Effector memory CD4-positive, alpha-beta T cell (primary cell): ENCODE measurements around the gene RELA.
"Not testable (repeated sequence)": the region's sequence is repeated elsewhere in the genome, so short reads cannot be mapped to it uniquely, and the experiment has no call there.

Source experiments
- DNase-seq, 3 donors: peaks; one replicate each; pipeline ENCODE4 v3.0.0-alpha.2; 2020
- H3K27ac ChIP-seq: 2 replicates; pipeline ENCODE4 v1.7.0; 2013; ENCODE audit warnings: mild to moderate bottlenecking, low read length, moderate library complexity; ENCODE audit not compliant: insufficient read depth, poor library complexity, severe bottlenecking
- H3K27me3 ChIP-seq: replicated peaks from 2 replicates; pipeline ENCODE4 v1.7.0; 2013; ENCODE audit warnings: mild to moderate bottlenecking, low read length; ENCODE audit not compliant: insufficient read depth, control insufficient read depth, poor library complexity, severe bottlenecking
- H3K36me3 ChIP-seq: 2 replicates; pipeline ENCODE4 v1.7.0; 2013; ENCODE audit warnings: mild to moderate bottlenecking, low read length, moderate library complexity; ENCODE audit not compliant: control insufficient read depth, insufficient read depth
- H3K4me1 ChIP-seq: 2 replicates; pipeline ENCODE4 v1.7.0; 2013; ENCODE audit warnings: low read length, mild to moderate bottlenecking; ENCODE audit not compliant: control insufficient read depth, insufficient read depth, poor library complexity, severe bottlenecking
- H3K4me3 ChIP-seq: 2 replicates; pipeline ENCODE4 v1.7.0; 2013; ENCODE audit warnings: low read length, low read depth, mild to moderate bottlenecking; ENCODE audit not compliant: insufficient read depth, poor library complexity, severe bottlenecking
- H3K9me3 ChIP-seq: 2 replicates; pipeline ENCODE4 v1.7.0; 2013; ENCODE audit warnings: mild to moderate bottlenecking, low read length, moderate library complexity; ENCODE audit not compliant: control insufficient read depth

RELA gene

DNA sequence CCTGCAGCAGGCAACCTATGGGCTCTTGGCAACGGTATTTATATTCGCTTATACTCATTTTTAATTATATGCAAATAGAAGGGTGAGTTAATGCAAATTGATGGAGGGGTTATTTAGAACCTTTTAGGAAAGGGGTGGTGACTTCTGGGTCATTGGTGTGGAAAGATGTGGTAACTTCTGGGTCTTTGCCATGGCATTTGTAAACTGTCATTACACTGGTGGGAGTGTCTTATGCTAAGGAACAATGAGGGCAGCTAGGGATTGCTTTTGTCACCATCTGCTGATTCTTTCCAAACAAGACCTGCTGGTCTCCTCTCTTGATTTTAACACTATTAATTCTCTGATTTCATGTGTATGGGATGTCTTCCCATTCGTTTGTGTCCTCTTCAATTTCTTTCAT is 37.7 kb upstream of the RELA start:
- Histone ChIP-seq H3K27ac (no peak overlapping the region), H3K4me3 (no peak overlapping the region), H3K36me3 (no peaks in the 10 kb centered on the region), H3K9me3 (no peaks in the 10 kb centered on the region), H3K4me1 (no peaks in the 10 kb centered on the region), H3K27me3 (no peaks in the 10 kb centered on the region)
- DNase-seq, result no peak

DNA sequence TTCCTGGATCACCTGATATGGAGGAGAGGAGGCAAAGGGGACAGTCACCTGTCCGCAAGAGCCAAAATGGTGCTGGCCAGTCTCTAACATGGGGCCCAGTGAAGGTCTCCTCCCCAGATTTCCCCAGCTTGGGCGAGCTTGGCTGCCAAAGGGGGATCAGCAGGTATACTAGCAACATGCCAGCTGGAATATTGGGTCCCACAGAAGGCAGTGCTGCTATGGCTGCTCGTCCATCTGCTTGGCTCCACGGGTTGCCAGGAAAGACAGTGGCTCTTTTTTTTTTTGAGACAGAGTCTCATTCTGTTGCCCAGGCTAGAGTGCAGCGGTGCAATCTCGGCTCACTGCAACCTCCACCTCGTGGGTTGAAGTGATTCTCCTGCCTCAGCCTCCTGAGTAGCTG is 36.6 kb upstream of the RELA start:
- no peak for DNase-seq

GRCh38 chr11:65698205-65698604 is 35.5 kb upstream of the RELA start:
- no peak overlapping the region for H3K4me3 ChIP-seq
- DNase-seq, result no peak
- no peaks in the 10 kb centered on the region for H3K27me3 ChIP-seq
- H3K27ac ChIP-seq, result no peak overlapping the region
- no peaks in the 10 kb centered on the region for H3K4me1 ChIP-seq
- H3K36me3 ChIP-seq, result no peaks in the 10 kb centered on the region
- no peaks in the 10 kb centered on the region for H3K9me3 ChIP-seq

More for the DNA sequence above, 36.6 kb upstream of the RELA start:
- H3K4me1 ChIP-seq, result no peaks in the 10 kb centered on the region
- H3K27me3 ChIP-seq, result no peaks in the 10 kb centered on the region
- H3K9me3 ChIP-seq, result no peaks in the 10 kb centered on the region
- no peaks in the 10 kb centered on the region for H3K36me3 ChIP-seq
- H3K4me3 ChIP-seq, result no peak overlapping the region
- no peak overlapping the region for H3K27ac ChIP-seq

DNA sequence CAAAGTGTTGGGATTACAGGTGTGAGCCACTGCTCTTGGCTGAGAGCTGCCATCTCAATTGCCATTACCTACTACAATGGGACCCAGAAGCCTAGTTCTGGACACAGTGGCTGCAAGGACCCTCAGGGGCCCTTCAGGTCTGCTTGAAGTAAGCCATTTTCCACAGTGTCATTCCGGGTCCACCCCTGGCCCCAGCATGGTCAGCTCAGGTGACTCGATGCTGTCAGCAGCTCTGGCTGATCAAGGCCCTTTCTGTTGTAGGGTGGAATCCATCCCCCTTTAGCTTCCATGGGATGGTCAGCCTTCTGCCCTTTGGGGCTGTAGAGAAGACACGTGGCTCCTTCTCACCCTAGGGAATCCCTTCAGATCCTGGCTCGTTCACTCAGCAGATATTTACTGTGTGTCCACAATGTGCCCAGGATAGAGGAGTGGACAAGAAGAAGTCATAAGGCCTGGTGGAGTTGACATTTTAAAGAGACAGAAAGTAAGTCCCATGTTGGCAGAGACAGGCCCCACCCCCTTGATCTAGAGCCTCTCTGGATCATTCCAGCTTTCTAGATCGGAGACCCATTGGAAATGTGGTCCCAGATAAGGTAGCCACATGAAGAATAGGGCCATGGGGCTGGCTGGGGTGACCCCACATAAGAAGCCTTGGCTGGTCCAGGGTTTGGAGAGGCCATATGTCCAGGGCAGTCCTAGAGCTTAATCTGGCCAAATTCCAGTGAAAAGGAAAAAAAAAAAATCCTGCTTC is 34.3 kb upstream of the RELA start:
- no peak for DNase-seq
- H3K27ac ChIP-seq, result no peak overlapping the region
- H3K36me3 ChIP-seq, result no peaks in the 10 kb centered on the region
- no peaks in the 10 kb centered on the region for H3K27me3 ChIP-seq
- H3K9me3 ChIP-seq, result no peaks in the 10 kb centered on the region
- H3K4me1 ChIP-seq, result no peaks in the 10 kb centered on the region
- no peak overlapping the region for H3K4me3 ChIP-seq

GRCh38 chr11:65695459-65696241 is 32.9 kb upstream of the RELA start:
- Histone ChIP-seq H3K4me1 (no peaks in the 10 kb centered on the region), H3K27ac (no peak overlapping the region), H3K4me3 (no peak overlapping the region), H3K9me3 (no peaks in the 10 kb centered on the region), H3K27me3 (no peaks in the 10 kb centered on the region), H3K36me3 (no peaks in the 10 kb centered on the region)
- DNase-seq, result no peak

DNA sequence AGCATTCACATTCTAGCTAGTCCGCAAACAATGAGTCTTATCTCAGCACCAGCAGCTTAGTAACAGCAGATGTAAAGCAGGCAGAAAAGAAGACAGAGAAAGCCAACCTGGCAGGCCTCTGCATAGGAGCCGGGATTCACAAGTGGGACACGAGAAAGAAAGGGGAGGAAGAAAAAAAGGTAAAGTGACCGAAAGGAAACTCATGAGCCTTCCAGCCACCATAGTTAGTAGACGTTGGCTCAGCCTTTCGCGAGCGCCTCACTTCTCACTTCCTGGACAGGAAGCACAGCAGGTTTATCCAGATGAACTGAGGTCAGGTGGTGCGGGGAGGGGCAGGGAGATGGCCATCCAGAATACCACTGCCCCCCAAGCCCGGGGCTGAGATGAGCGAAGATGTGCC is 29.7 kb upstream of the RELA start:
- Histone ChIP-seq H3K4me1 (no peaks in the 10 kb centered on the region), H3K27me3 (no peaks in the 10 kb centered on the region), H3K9me3 (no peaks in the 10 kb centered on the region), H3K36me3 (no peaks in the 10 kb centered on the region), H3K27ac (no peak overlapping the region), H3K4me3 (no peak overlapping the region)
- no peak for DNase-seq

GRCh38 chr11:65691847-65692246 is 29.1 kb upstream of the RELA start:
- H3K36me3 ChIP-seq, DNase-seq, H3K27ac ChIP-seq, H3K4me3 ChIP-seq, H3K4me1 ChIP-seq, H3K9me3 ChIP-seq, H3K27me3 ChIP-seq: not testable (repeated sequence)

DNA sequence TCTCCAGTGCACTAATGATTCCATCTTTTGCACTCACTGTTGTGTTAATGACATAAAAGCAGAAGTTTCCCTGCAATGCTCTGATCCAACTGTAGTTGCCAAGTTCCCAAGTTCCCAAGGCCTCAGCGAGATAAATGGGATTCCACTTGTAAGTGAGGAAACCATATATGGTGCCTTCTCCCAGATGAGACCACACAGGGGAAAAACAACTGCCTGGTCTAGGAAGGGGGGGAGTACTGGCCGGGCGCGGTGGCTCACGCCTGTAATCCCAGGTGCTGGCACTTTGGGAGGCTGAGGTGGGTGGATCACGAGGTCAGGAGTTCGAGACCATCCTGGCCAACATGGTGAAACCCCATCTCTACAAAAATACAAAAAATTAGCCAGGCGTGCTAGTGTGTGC is 23.3 kb upstream of the RELA start:
- H3K27me3 ChIP-seq, result no peaks in the 10 kb centered on the region
- no peak overlapping the region for H3K4me3 ChIP-seq
- DNase-seq, result no peak
- H3K27ac ChIP-seq, result no peak overlapping the region
- H3K36me3 ChIP-seq, result no peaks in the 10 kb centered on the region
- H3K4me1 ChIP-seq, result no peaks in the 10 kb centered on the region
- H3K9me3 ChIP-seq, result no peaks in the 10 kb centered on the region

GRCh38 chr11:65683480-65683879 is 20.8 kb upstream of the RELA start:
- not testable (repeated sequence) for H3K27me3 ChIP-seq, H3K36me3 ChIP-seq, H3K4me1 ChIP-seq, H3K27ac ChIP-seq, DNase-seq, H3K4me3 ChIP-seq, H3K9me3 ChIP-seq

DNA sequence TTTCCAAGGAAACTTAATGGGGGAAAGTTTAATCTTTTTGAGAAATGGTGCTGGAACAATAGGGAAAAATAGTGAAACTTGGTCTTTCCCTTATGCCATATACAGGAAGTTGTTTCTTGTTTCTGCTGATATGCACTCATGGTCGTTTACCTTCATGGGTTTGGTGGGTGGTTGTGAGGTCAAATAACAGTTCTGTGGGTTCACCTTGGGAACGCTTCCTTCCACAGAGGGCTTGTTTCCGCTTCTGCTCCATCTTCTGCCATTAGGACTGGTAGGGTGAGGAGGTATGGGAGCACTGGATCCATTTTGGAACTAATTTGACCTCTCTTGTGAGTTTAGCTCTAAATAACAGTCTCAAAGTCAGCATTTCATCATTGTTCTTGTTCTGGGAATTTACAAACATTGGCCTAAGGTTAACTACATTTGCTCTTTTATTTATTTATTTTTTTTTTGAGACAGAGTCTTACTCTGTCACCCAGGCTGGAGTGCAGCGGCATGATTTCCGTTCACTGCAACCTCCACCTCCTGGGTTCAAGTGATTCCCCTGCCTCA is 17.6 kb upstream of the RELA start:
- Histone ChIP-seq H3K27ac (no peak overlapping the region), H3K9me3 (no peaks in the 10 kb centered on the region), H3K36me3 (no peaks in the 10 kb centered on the region), H3K27me3 (no peaks in the 10 kb centered on the region), H3K4me1 (no peaks in the 10 kb centered on the region), H3K4me3 (no peak overlapping the region)
- no peak for DNase-seq
